GM12865 (cell line): ENCODE measurements around the gene SLC26A2.
A peak's percentile ranks its signal among the peaks of the same experiment; 100 is the strongest.

Experiments used
- DNase-seq: peaks from one replicate; pipeline ENCODE4 v3.0.0; 2010; ENCODE audit warnings: low read depth
- H3K4me3 ChIP-seq: 2 replicates; pipeline ENCODE4 v1.5.1; 2011; ENCODE audit warnings: mild to moderate bottlenecking, low read depth, low read length, control low read depth
- CTCF ChIP-seq: IDR thresholded peaks from 2 replicates; pipeline ENCODE4 v1.5.1; 2011; ENCODE audit warnings: low read length, control low read depth, low read depth, inconsistent platforms; ENCODE audit not compliant: insufficient read depth; ENCODE audit errors: missing control alignments

The SLC26A2 gene

GRCh38 chr5:149996205-149996890 lies 35.8 kb downstream of the SLC26A2 start:
- H3K4me3 ChIP-seq = no peak overlapping the region
- no peak for TF ChIP-seq CTCF
- no peak for DNase-seq

GRCh38 chr5:149998281-149998680 lies 37.7 kb downstream of the SLC26A2 start:
- no peak for TF ChIP-seq CTCF
- no peak overlapping the region for H3K4me3 ChIP-seq
- DNase-seq = no peak

- peak; percentile 38 for DNase-seq
- H3K4me3 ChIP-seq = peak overlapping the region; percentile 66
- TF ChIP-seq CTCF = no peak
Measured at GRCh38 chr5:149999359-149999758, 38.8 kb downstream of the SLC26A2 start.

- TF ChIP-seq CTCF = no peak
- peak overlapping the region; percentile 66 for H3K4me3 ChIP-seq
Measured at GRCh38 chr5:149999866-150000255, 39.3 kb downstream of the SLC26A2 start.

GRCh38 chr5:150000256-150000989 lies 39.9 kb downstream of the SLC26A2 start, which contains the start of the genes HMGXB3 and TIGD6:
Gene HMGXB3, plus strand, starts transcription at chr5:150000739. Its CDS starts 4,114 bp downstream, at chr5:150004853.
Gene TIGD6, minus strand, starts transcription at chr5:150000654. Its CDS starts 4,306 bp downstream, at chr5:149996348.
- peak; percentile 98 for DNase-seq
- H3K4me3 ChIP-seq = peak within 1 kb of the TSS; percentile 66
- no peak for TF ChIP-seq CTCF

More at GRCh38 chr5:149999866-150000255, 39.3 kb downstream of the SLC26A2 start:
- DNase-seq = no peak

- no peak for TF ChIP-seq CTCF
- H3K4me3 ChIP-seq = peak overlapping the region; percentile 66
- peak; percentile 52 for DNase-seq
Measured at GRCh38 chr5:150000990-150001659, 40.6 kb downstream of the SLC26A2 start.
